Calu3 (cell line): ENCODE results near the gene DPEP1. TPM values are rescaled to one million over a fixed set of nuclear protein-coding genes. Genes with fewer than 3 reads are reported as not detected.
A peak's percentile ranks its signal among the peaks of the same experiment; 100 is the strongest.

Experiments used
- BruUV-seq: library from RNA; stranded (reverse); fragments of 400-500 nt; replicated peaks from 2 replicates; lab custom pipeline; 2021; lab: Mats Ljungman, UMichigan
- CTCF ChIA-PET: fragments of 300-600 bp; sonication (Branson Sonifier 250); formaldehyde crosslinking; loops from one replicate; lab custom pipeline; 2022; ENCODE audit warnings: antibody characterized with exemption; lab: Charles Lee
- DNase-seq: peaks from one replicate; pipeline ENCODE4 v3.0.0; 2022
- H3K27ac Mint-ChIP-seq: one replicate; pipeline ENCODE4 v1.8.0; 2022; ENCODE audit warnings: mixed read lengths; ENCODE audit not compliant: unreplicated experiment
- H3K27me3 Mint-ChIP-seq: one replicate; pipeline ENCODE4 v1.8.0; 2022; ENCODE audit warnings: mixed read lengths; ENCODE audit not compliant: unreplicated experiment
- H3K36me3 Mint-ChIP-seq: one replicate; pipeline ENCODE4 v1.8.0; 2022; ENCODE audit warnings: mild to moderate bottlenecking, moderate library complexity, mixed read lengths; ENCODE audit not compliant: insufficient read depth, unreplicated experiment
- H3K4me1 Mint-ChIP-seq: one replicate; pipeline ENCODE4 v1.8.0; 2022; ENCODE audit warnings: mild to moderate bottlenecking, low read depth, mixed read lengths; ENCODE audit not compliant: unreplicated experiment
- H3K4me3 Mint-ChIP-seq: one replicate; pipeline ENCODE4 v1.8.0; 2022; ENCODE audit warnings: mild to moderate bottlenecking, low read depth, moderate library complexity, mixed read lengths; ENCODE audit not compliant: unreplicated experiment
- H3K9me3 Mint-ChIP-seq: one replicate; pipeline ENCODE4 v1.8.0; 2022; ENCODE audit warnings: low read depth, mixed read lengths; ENCODE audit not compliant: unreplicated experiment
- intact Hi-C: fragments of 100-400 bp; cut with micrococcal nuclease; formaldehyde crosslinking; loops from one replicate; pipeline ENCODE4 v1.10.0; 2022; ENCODE audit not compliant: unreplicated experiment
- total RNA-seq: library from RNA; stranded (reverse); gene quantifications from 2 replicates; pipeline ENCODE4 v1.2.3, GENCODE V29; 2022
- TF ChIP-seq, protein P1 (sequence below): fragments of 200-600 bp; IDR thresholded peaks from one replicate; pipeline ENCODE4 v1.8.0; 2022; ENCODE audit warnings: antibody characterized with exemption; ENCODE audit not compliant: unreplicated experiment

Gene DPEP1
- total RNA-seq, 1 experiment from 2014 or later, result not detected

DNA sequence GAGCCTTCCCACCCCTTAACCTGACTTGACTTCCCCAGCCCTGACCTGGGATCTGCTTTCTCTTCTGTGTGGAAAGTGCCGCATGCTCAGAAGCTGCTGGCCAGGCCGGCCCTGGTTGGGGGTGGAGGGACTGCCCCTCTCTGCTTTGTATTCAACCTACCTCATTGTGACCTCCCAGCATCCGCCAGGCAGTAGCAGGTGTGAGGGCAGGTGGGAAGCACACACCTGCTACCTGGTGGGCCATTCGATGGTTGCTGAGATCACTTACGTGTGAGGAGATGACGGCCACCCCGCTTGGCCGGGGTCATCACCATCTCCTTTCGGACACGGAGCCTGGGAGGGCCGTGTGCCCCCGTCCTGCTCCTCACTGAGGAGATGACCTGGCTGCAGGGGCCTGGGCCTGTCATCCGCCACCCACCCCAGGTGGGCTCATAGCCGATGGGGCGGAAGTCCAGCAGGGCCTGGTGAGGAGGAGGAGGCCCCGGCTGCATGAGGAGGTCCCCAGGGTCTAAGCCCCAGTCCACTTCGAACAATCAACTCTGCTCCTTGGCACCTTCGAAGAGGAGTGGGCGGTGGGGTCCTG, 30.7 kb upstream of the DPEP1 start:
- H3K36me3 Mint-ChIP-seq, result peaks cover 31% of the 10 kb centered on the region
- BruUV-seq, result no TSS peak
- no peaks in the 10 kb centered on the region for H3K27me3 Mint-ChIP-seq
- H3K4me3 Mint-ChIP-seq, result no peak overlapping the region
- TF ChIP-seq, protein P1, sequence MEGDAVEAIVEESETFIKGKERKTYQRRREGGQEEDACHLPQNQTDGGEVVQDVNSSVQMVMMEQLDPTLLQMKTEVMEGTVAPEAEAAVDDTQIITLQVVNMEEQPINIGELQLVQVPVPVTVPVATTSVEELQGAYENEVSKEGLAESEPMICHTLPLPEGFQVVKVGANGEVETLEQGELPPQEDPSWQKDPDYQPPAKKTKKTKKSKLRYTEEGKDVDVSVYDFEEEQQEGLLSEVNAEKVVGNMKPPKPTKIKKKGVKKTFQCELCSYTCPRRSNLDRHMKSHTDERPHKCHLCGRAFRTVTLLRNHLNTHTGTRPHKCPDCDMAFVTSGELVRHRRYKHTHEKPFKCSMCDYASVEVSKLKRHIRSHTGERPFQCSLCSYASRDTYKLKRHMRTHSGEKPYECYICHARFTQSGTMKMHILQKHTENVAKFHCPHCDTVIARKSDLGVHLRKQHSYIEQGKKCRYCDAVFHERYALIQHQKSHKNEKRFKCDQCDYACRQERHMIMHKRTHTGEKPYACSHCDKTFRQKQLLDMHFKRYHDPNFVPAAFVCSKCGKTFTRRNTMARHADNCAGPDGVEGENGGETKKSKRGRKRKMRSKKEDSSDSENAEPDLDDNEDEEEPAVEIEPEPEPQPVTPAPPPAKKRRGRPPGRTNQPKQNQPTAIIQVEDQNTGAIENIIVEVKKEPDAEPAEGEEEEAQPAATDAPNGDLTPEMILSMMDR, result no peak
- H3K4me1 Mint-ChIP-seq, result no peaks in the 10 kb centered on the region
- H3K9me3 Mint-ChIP-seq, result no peaks in the 10 kb centered on the region
- CTCF ChIA-PET, result no interaction called here
- peak overlapping the region; percentile 18 for H3K27ac Mint-ChIP-seq
- intact Hi-C loops, result loop anchor here (5.0 kb wide), 1 partner anchor 60 kb away; no protein-coding TSS in a partner anchor
- DNase-seq, result no peak

DNA sequence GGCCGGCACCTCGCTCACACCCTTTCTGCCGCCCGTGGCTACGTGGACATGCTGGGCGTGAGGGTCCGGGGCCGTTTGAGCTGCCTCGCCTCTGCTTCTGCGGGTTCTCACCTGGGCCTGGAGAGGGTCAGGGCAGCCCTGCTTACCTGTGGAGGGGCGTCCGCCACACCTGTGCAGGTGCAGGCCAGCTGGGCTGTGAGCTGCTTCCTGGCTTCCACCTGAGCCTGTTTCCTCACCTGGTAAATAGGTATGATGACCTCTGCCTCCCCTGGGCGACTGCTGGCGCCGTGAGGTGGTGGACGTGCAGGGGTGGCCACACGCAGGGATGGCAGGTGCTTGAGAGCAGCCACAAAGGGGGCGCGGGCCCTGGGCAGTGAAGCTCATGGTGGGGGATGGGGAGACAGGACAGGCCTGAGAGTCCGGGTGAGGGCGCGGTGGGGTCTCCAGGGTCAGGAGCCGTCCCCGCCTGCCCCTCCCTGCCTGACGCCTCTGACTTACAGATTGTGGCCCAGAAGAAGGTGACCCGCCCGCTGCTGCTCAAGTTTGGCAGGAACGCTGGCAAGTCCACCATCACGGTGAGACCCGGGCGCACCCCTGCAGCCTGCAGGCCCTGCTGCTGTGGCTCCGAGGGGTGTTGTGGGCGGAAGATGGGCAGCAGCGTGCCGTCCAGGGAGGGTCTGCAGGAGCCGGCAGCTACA, 30.1 kb upstream of the DPEP1 start:
- Mint-ChIP-seq H3K36me3 (peaks cover 26% of the 10 kb centered on the region), H3K27ac (no peak overlapping the region), H3K4me3 (no peak overlapping the region), H3K27me3 (no peaks in the 10 kb centered on the region), H3K4me1 (no peaks in the 10 kb centered on the region), H3K9me3 (no peaks in the 10 kb centered on the region)
- TF ChIP-seq, protein P1, result no peak
- intact Hi-C loops, result loop anchor here (5.0 kb wide), 1 partner anchor 59 kb away; no protein-coding TSS in a partner anchor
- DNase-seq, result no peak
- BruUV-seq, result no TSS peak
- CTCF ChIA-PET, result interaction anchor here (1.6 kb wide), 1 partner anchor 32 kb away, joined by 3 read pairs; no protein-coding TSS in a partner anchor

DNA sequence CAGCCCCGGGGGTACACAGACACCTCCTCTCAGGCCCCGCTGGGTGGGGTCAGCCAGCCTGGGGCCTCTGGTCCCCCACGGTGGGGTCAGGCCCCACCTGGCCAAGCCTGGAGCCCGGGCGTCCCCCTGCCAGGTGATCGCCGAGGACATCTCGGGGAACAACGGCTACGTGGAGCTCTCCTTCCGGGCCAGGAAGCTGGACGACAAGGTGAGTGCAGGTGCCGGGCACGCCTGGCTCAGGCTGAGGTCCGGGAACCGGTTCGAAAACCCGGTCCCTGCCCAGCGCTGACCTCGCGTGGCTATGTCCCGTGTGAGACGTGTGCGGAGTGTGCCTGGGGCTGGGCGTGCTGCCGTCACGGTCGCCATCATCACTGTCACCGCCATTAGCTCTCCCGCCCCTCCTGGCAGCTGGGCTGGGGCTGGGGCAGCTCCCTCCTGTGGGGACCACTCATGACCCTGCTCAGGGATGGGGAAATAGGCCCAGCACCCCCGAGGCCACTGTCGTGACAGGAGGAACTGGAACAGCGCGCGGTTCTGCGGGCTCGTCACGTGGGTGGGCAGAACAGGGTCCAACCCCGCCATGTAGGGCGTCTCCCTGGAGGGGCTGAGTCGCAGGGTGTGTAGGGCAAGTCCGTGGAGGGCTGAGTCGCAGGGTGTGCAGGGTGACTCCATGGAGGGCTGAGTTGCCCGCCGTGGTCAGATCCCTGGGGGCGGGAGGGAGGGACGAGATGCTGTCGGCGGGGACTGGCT, 29.4 kb upstream of the DPEP1 start:
- CTCF ChIA-PET, result interaction anchor here (1.6 kb wide), 1 partner anchor 31 kb away, joined by 3 read pairs; no protein-coding TSS in a partner anchor
- TF ChIP-seq, protein P1, result no peak
- no peak overlapping the region for H3K27ac Mint-ChIP-seq
- no peaks in the 10 kb centered on the region for H3K27me3 Mint-ChIP-seq
- H3K9me3 Mint-ChIP-seq, result no peaks in the 10 kb centered on the region
- no peak overlapping the region for H3K4me3 Mint-ChIP-seq
- H3K4me1 Mint-ChIP-seq, result no peaks in the 10 kb centered on the region
- peaks cover 21% of the 10 kb centered on the region for H3K36me3 Mint-ChIP-seq
- no TSS peak for BruUV-seq
- intact Hi-C loops, result loop anchor here (5.0 kb wide), 1 partner anchor 58 kb away; no protein-coding TSS in a partner anchor
- no peak for DNase-seq

DNA sequence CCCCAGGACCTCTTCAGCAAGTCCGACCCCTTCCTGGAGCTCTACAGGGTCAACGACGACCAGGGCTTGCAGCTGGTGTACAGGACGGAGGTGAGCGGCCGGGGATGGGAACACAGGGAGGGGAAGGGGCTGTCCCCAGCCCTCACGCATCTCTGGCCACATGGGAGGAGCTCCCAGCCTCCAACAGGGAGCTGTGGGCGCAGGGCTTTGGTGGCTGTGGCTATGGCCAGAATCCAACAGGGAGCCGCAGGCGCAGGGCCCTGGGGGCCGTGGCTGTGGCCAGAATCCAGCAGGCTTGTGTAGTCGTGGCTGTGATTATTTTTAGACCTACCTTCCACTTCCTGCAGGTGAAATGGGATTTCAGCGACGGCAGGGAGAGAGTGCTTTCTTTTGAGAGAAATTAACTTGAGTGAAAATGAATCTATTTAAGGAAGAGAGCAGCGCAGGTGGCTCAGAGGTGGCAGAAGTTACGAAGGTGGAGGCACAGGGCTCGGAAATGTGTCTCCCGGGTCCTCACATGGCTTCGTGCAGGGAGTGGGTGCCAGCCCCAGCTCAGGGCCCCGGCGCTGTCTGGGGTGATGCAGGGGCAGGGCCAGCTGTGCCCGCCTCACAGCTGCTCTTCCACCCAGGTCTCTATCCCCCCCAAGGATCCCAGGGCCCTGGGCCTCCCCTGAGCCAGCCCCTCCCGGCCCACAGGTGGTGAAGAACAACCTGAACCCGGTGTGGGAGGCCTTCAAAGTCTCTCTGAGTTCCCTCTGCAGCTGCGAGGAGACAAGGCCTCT, 28.5 kb upstream of the DPEP1 start:
- DNase-seq, result no peak
- BruUV-seq, result no TSS peak
- H3K4me1 Mint-ChIP-seq, result no peaks in the 10 kb centered on the region
- CTCF ChIA-PET, result interaction anchor here (1.0 to 1.6 kb wide), 2 partner anchors 30 to 86 kb away, joined by 3 read pairs; no protein-coding TSS in a partner anchor
- no peak overlapping the region for H3K27ac Mint-ChIP-seq
- peaks cover 21% of the 10 kb centered on the region for H3K36me3 Mint-ChIP-seq
- TF ChIP-seq, protein P1, result no peak
- no peaks in the 10 kb centered on the region for H3K9me3 Mint-ChIP-seq
- H3K27me3 Mint-ChIP-seq, result no peaks in the 10 kb centered on the region
- intact Hi-C loops, result loop anchor here (5.0 kb wide), 1 partner anchor 57 kb away; no protein-coding TSS in a partner anchor
- H3K4me3 Mint-ChIP-seq, result no peak overlapping the region
